B cell (primary cell): ENCODE measurements around the gene SMIM17. TPM values are rescaled to one million over a fixed set of nuclear protein-coding genes. Genes with fewer than 3 reads are reported as not detected.

Source experiments
- ATAC-seq: fragments of 200-7000 bp; cut with Tn5 transposase; one replicate; pipeline ENCODE4 v1.10.0; 2021; ENCODE audit warnings: low read depth, mild to moderate bottlenecking, moderate number of reproducible peaks, moderate library complexity
- CTCF ChIA-PET: fragments of 350-600 bp; sonication (Branson Sonifier 250); formaldehyde crosslinking; loops from one replicate; lab custom pipeline; 2021; ENCODE audit warnings: antibody characterized with exemption, inconsistent platforms; lab: Charles Lee
- POLR2A ChIA-PET: fragments of 350-600 bp; sonication (Branson Sonifier 250); formaldehyde crosslinking; loops from one replicate; lab custom pipeline; 2021; ENCODE audit warnings: antibody characterized with exemption; lab: Charles Lee
- DNase-seq: peaks from one replicate; pipeline ENCODE4 v3.0.0; 2013
- H2AFZ ChIP-seq: 2 replicates; pipeline ENCODE4 v1.6.1; 2012; ENCODE audit warnings: mild to moderate bottlenecking, low read depth, low read length; ENCODE audit not compliant: insufficient read depth, poor library complexity, severe bottlenecking
- H3K27ac ChIP-seq, 2 donors: 1 replicate in 1 of 2; 2 replicates in 1 of 2; pipeline ENCODE4 v1.5.1; 2012 to 2013; ENCODE audit warnings: low read length in 2 of 2, mild to moderate bottlenecking in 2 of 2, moderate library complexity in 1 of 2
- H3K27me3 ChIP-seq, 4 experiments: fragments of 200-600 bp in 1 of 4; sonication (generic) in 1 of 4; replicated peaks in 1 of 4; 1 replicate in 2 of 4; 2 replicates in 2 of 4; pipeline versions ENCODE4 v1.6.1 to v1.7.0; 2013 to 2016; ENCODE audit warnings: low read length in 3 of 4, mild to moderate bottlenecking in 2 of 4, mixed read lengths in 1 of 4, moderate library complexity in 1 of 4; ENCODE audit not compliant: insufficient read depth in 4 of 4, control insufficient read depth in 3 of 4; ENCODE audit errors: control extremely low read depth in 1 of 4
- H3K36me3 ChIP-seq, 2 experiments: replicated peaks in 1 of 2; 1 replicate in 1 of 2; 2 replicates in 1 of 2; pipeline versions ENCODE4 v1.6.1 to v1.7.1; 2013; ENCODE audit warnings: low read length in 1 of 2; ENCODE audit not compliant: insufficient read depth in 2 of 2, control insufficient read depth in 1 of 2; ENCODE audit errors: control extremely low read depth in 1 of 2, extremely low read depth in 1 of 2
- H3K4me1 ChIP-seq, 2 donors: fragments of 200-600 bp in 1 of 2; sonication (generic) in 1 of 2; 1 replicate in 1 of 2; 2 replicates in 1 of 2; pipeline versions ENCODE4 v1.5.1 to v1.6.1; 2013 to 2017; ENCODE audit warnings: low read length in 2 of 2; ENCODE audit not compliant: control insufficient read depth in 2 of 2, insufficient read depth in 2 of 2
- H3K4me2 ChIP-seq: replicated peaks from 2 replicates; pipeline ENCODE3; 2012; ENCODE audit warnings: mild to moderate bottlenecking, low read depth, low read length; ENCODE audit not compliant: poor library complexity, severe bottlenecking
- H3K4me3 ChIP-seq, 5 experiments: fragments of 200-600 bp in 1 of 5; sonication (generic) in 1 of 5; 1 replicate in 3 of 5; 2 replicates in 2 of 5; pipeline versions ENCODE4 v1.5.1 to v1.7.0; 2011 to 2016; ENCODE audit warnings: low read length in 4 of 5, mild to moderate bottlenecking in 4 of 5, low read depth in 2 of 5, control low read depth in 1 of 5, moderate library complexity in 1 of 5; ENCODE audit not compliant: insufficient read depth in 1 of 5; ENCODE audit errors: control extremely low read depth in 1 of 5, extremely low read depth in 1 of 5
- H3K79me2 ChIP-seq: fragments of 200-600 bp; sonication (generic); one replicate; pipeline ENCODE4 v1.6.0; 2016; ENCODE audit warnings: low read length; ENCODE audit not compliant: control insufficient read depth, insufficient read depth
- H3K9ac ChIP-seq: fragments of 200-600 bp; sonication (generic); 2 replicates; pipeline ENCODE4 v1.6.1; 2017; ENCODE audit warnings: mild to moderate bottlenecking, low read length, moderate library complexity
- H3K9me3 ChIP-seq, 3 donors: one replicate each; pipeline versions ENCODE4 v1.6.1 to v1.7.1; 2013; ENCODE audit warnings: low read length in 2 of 3; ENCODE audit not compliant: control insufficient read depth in 2 of 3, insufficient read depth in 1 of 3; ENCODE audit errors: control extremely low read depth in 1 of 3
- H4K20me1 ChIP-seq: 2 replicates; pipeline ENCODE4 v1.6.0; 2012; ENCODE audit warnings: mild to moderate bottlenecking, low read length; ENCODE audit not compliant: insufficient read depth, control insufficient read depth, poor library complexity, severe bottlenecking
- H3K27ac Mint-ChIP-seq: one replicate; pipeline ENCODE4 v1.8.0; 2021; ENCODE audit warnings: mixed read lengths
- H3K27me3 Mint-ChIP-seq: one replicate; pipeline ENCODE4 v1.8.0; 2021; ENCODE audit warnings: mixed read lengths
- H3K4me1 Mint-ChIP-seq: one replicate; pipeline ENCODE4 v1.8.0; 2021; ENCODE audit warnings: mixed read lengths
- H3K4me3 Mint-ChIP-seq: one replicate; pipeline ENCODE4 v1.8.0; 2021; ENCODE audit warnings: mixed read lengths
- H3K9me3 Mint-ChIP-seq: one replicate; pipeline ENCODE4 v1.8.0; 2022; ENCODE audit warnings: mixed read lengths; ENCODE audit not compliant: insufficient read depth
- CTCF ChIP-seq: fragments of 200-600 bp; IDR thresholded peaks from one replicate; pipeline ENCODE4 v1.8.0; 2022; ENCODE audit warnings: antibody characterized with exemption, mild to moderate bottlenecking
- EZH2 ChIP-seq: IDR thresholded peaks from 2 replicates; pipeline ENCODE4 v1.6.1; 2012; ENCODE audit warnings: borderline replicate concordance, low read depth, mild to moderate bottlenecking, moderate library complexity, low read length; ENCODE audit not compliant: insufficient read depth, poor library complexity, severe bottlenecking
- WGBS: methylation state at CpG from one replicate; pipeline ENCODE4 v1.1.5; 2013; ENCODE audit warnings: missing lambda C conversion rate; ENCODE audit not compliant: insufficient coverage; 5-methylcytosine and 5-hydroxymethylcytosine counted together
- intact Hi-C: fragments of 100-400 bp; cut with micrococcal nuclease; formaldehyde crosslinking; loops from one replicate; pipeline ENCODE4 v1.10.0; 2022
- polyA plus RNA-seq: library from polyadenylated mRNA; depleted of rRNA; stranded (reverse); fragments of >200 nt; gene quantifications from 2 replicates; pipeline ENCODE4 v1.2.3, GENCODE V29; 2012
- total RNA-seq, 2 donors: library from RNA; stranded (reverse); fragments of 120-200 nt in 1 of 2; gene quantifications; 1 replicate in 1 of 2; 2 replicates in 1 of 2; pipeline versions ENCODE4 v1.2.3 to v1.2.4, GENCODE V29; 2013 to 2022

Gene SMIM17
- total and polyA plus RNA-seq, 2 donors (not counting 1 experiment from before 2014, with no cell fraction given): not detected

GRCh38 chr19:56596676-56597075, 46.3 kb upstream of the SMIM17 start:
- Histone ChIP-seq H3K36me3 (peaks cover 0 to 9% of the 10 kb centered on the region in 2 experiments), H3K4me1 (peaks cover 11 to 20% of the 10 kb centered on the region in 2 donors), H3K9ac (no peak overlapping the region), H3K27ac (no peak overlapping the region), H3K4me3 (no peak overlapping the region), H3K9me3 (peaks cover 0 to 18% (median 2%) of the 10 kb centered on the region in 3 donors), H3K27me3 (no peaks in the 10 kb centered on the region), H3K79me2 (peaks cover 54% of the 10 kb centered on the region), H3K4me2 (no peak overlapping the region), H2AFZ (no peak overlapping the region), H4K20me1 (no peaks in the 10 kb centered on the region)
- peaks cover 19% of the 10 kb centered on the region for H3K4me1 Mint-ChIP-seq
- peak overlapping the region; percentile 93 for H3K4me3 Mint-ChIP-seq
- ATAC-seq: no peak
- H3K27me3 Mint-ChIP-seq: no peaks in the 10 kb centered on the region
- no peak for TF ChIP-seq EZH2
- TF ChIP-seq CTCF: no peak
- no peak for DNase-seq
- no peak overlapping the region for H3K27ac Mint-ChIP-seq
- H3K9me3 Mint-ChIP-seq: peaks cover 2% of the 10 kb centered on the region
- ChIA-PET CTCF (no interaction called here), POLR2A (no interaction called here)
- intact Hi-C loops: loop anchor here (10.0 kb wide), 1 partner anchor 52 kb away; no protein-coding TSS in a partner anchor
- 67% methylated on average over 3 of the region's 4 CpGs for whole genome bisulfite sequencing

- H3K4me1 Mint-ChIP-seq: peaks cover 19% of the 10 kb centered on the region
- peaks cover 0 to 18% (median 8%) of the 10 kb centered on the region in 3 donors for H3K9me3 ChIP-seq
- H3K4me3 Mint-ChIP-seq: no peak overlapping the region
- no peak overlapping the region for H3K4me2 ChIP-seq
- H3K27me3 Mint-ChIP-seq: no peaks in the 10 kb centered on the region
- H3K27ac ChIP-seq: no peak overlapping the region
- WGBS: 89% methylated on average over 1 of the region's 4 CpGs
- no peak for ATAC-seq
- no peak for DNase-seq
- TF ChIP-seq CTCF: no peak
- no peak for TF ChIP-seq EZH2
- no peaks in the 10 kb centered on the region for H4K20me1 ChIP-seq
- ChIA-PET POLR2A (no interaction called here), CTCF (no interaction called here)
- intact Hi-C loops: loop anchor here (10.0 kb wide), 1 partner anchor 53 kb away; no protein-coding TSS in a partner anchor
- H3K4me3 ChIP-seq: no peak overlapping the region
- H3K9ac ChIP-seq: no peak overlapping the region
- peaks cover 2% of the 10 kb centered on the region for H3K9me3 Mint-ChIP-seq
- peaks cover 11 to 20% of the 10 kb centered on the region in 2 donors for H3K4me1 ChIP-seq
- H3K79me2 ChIP-seq: peaks cover 62% of the 10 kb centered on the region
- no peak overlapping the region for H2AFZ ChIP-seq
- no peak overlapping the region for H3K27ac Mint-ChIP-seq
- no peaks in the 10 kb centered on the region for H3K27me3 ChIP-seq
- peaks cover 0 to 17% of the 10 kb centered on the region in 2 experiments for H3K36me3 ChIP-seq
These were observed 45.3 kb upstream of the SMIM17 start for GRCh38 chr19:56597696-56598095.
